GM18867 (cell line): Measurements from ENCODE around the gene PKD1L1.
"Not testable (repeated sequence)": the region's sequence is repeated elsewhere in the genome, so short reads cannot be mapped to it uniquely, and the experiment has no call there.

Source experiments
- ATAC-seq: cut with Tn5 transposase; IDR thresholded peaks from one replicate; pipeline ENCODE4 v1.9.1; 2021; ENCODE audit warnings: mild to moderate bottlenecking, moderate library complexity; ENCODE audit not compliant: unreplicated experiment

The PKD1L1 gene

DNA sequence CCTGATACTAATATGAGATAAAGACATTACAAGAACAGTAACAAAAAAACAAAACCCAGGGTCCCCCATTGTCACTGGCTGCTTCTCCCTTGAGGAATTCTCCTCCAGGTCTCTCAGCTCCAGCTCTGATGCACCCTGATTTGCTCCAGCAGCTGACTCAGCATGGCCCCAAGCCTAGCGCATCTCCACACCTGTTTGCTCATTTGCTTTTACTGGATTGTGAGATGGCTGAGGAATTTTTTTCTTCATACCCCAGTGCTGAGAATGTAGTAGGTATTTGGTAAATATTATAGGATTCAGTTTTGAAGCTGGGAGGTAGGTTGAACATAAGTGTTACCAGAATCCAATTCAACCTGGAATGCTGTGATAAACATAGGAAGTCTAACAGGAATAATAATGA lies 171.9 kb downstream of the PKD1L1 start:
- ATAC-seq = no peak

DNA sequence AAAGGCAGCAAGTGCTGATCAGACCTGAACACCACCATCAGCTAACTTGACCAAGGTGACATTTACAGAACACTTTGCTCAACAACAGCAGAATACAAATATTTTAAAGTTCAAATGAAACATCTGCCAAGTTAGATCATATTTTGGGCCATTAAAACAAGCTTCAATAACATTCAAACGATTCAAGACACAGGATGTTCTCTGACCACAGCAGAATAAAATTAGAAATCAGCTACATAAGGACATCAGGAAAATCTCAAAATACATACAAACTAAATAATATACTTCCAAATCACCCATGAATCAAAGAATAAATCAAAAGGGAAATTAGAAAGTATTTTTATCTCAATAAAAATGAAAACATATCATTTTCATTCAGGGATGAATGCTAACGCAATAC lies 173.0 kb downstream of the PKD1L1 start:
- no peak for ATAC-seq

DNA sequence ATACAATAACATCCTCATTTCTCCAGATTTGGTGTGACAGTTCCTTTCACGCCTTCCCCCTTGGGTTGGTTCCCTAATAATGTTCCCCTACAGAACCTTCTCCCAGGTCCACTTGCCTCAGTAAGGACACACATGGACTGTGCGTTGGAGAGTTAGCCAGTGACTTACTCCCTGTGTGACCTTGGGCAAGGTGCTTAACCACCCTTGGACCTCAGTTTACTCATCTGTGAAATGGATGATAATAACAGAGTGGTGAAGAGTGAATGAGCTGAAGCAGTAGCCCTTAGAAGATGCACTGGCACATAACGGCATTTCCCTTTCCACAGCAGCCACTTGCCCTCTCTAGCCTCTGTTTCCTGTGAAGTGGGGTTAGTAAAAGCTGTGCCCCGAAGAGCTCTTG lies 175.8 kb downstream of the PKD1L1 start:
- no peak for ATAC-seq

DNA sequence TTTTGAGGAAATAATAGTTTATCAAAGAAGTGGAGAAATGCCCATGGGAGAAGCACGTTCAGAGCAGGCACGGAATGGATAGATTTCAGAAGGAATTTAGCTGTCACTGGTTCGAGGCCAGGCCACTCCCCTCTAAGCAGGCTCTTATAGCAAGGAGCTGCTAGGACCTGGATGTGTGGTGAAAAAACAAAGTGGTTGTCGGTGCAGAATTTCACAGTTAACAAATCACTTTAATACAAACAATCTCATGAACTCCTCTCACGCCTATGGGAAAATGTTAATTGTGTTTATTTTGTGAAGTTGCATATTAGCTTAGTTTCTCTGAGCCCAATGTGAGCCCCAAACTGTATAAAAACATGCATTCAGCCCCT lies 176.3 kb downstream of the PKD1L1 start:
- ATAC-seq = no peak

DNA sequence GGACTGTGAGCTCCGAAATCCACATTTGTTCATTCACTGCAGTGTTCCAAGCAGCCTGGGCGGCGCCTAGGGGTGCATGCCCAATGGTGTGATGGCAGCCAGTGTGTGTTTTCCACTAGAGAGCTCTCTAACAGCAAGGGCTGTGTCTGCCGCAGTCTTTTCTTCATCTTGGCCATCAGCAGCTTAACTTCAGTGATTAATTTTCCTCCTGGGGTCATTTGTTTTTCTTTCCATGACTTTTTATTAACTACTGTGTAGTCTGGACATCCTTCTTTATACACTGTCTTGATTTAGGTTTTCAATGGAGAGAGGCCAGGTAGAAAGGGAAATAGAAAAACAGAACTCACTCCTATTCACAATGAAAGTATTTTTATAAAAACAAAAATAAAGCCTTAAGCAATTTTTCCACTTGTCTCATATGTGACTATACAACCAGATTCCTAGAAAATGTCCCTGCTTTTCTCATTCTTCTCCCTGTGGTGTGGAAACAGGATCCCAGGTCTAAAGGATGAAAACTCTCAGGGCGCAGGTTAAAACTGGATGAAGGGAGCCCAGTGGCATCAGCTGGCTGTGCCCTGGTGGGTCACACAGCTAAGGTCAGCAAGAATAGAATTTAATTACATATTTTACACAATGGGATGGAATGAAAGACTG lies 176.8 kb downstream of the PKD1L1 start:
- no peak for ATAC-seq

GRCh38 chr7:47766126-47766525 lies 182.1 kb downstream of the PKD1L1 start:
- ATAC-seq = no peak

DNA sequence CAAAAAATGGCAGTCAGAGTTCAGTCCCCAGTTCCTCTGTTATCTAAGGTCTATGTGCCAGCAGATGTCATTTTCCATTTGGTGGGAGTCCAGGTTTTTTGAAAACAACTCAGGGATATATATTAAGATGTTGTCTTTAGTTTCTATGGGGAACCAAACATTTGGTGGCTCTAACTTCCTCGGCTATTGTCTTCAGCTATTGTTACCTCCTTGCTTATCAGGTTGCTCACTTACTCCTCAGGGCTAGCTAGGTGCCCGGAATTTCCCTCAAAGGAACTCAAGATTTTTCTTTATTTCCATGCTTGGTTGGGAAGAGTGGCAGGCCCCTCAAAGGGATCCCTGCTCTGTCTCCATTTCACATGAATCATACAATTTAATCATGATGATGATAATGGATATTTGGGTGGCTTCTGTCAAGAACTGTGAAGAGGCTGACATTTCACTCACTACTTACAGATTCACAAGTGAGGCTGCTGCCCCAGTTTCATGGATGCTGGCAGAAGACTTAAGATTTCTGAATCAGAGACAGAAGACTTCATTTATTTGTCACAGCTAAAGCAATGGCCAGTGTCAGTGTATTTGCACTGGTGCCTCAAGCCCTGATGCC lies 182.8 kb downstream of the PKD1L1 start:
- ATAC-seq = no peak

DNA sequence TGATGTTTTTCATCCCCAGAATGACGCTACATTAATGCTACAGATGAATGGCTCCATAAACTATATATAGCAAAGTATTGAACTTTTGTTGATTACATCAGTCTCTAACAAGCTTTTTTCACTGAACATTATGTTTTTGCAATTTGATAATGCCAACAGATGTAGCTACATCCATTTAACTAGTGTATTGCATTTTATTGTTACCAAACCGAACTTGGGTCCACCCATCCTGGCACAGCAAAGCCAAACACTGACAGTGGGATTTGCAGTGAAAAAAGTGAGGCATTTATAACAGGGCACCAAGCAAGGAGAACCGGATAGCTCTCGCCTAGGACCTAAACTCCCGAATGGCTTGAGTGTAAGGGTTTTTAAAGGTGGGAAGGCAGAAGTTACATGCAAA lies 183.5 kb downstream of the PKD1L1 start:
- no peak for ATAC-seq

GRCh38 chr7:47763063-47763974 lies 184.9 kb downstream of the PKD1L1 start:
- no peak for ATAC-seq

- ATAC-seq = no peak
Observed at GRCh38 chr7:47762746-47763062, 185.6 kb downstream of the PKD1L1 start.

- no peak for ATAC-seq
Observed at GRCh38 chr7:47762207-47762606, 186.1 kb downstream of the PKD1L1 start.

- ATAC-seq = no peak
Observed at GRCh38 chr7:47759056-47759706, 189.1 kb downstream of the PKD1L1 start.

GRCh38 chr7:47758546-47758945 lies 189.7 kb downstream of the PKD1L1 start:
- ATAC-seq = no peak

DNA sequence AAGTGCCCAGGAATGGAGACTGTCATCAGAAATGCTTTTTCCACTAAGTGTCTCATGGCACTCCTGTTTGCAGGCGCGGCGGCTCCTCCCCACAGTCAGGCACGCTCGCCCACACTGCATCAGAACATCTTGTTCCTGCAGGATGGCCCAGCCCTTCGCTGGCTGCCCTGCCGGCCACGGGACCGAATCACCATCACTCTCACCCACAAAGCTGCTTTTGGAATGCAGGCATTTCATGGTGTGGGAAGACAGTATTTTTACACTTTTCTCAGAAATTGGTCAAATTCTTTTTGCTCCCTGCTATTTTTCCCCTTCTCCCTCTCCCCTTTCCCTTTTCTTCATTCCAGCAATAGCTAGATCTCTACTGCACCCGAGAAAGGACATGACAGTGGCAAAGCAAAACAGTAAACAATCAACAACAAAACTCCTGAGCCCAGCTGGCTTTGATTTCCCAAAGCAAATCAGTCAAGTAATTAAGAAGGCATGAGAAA lies 190.3 kb downstream of the PKD1L1 start:
- ATAC-seq = no peak

DNA sequence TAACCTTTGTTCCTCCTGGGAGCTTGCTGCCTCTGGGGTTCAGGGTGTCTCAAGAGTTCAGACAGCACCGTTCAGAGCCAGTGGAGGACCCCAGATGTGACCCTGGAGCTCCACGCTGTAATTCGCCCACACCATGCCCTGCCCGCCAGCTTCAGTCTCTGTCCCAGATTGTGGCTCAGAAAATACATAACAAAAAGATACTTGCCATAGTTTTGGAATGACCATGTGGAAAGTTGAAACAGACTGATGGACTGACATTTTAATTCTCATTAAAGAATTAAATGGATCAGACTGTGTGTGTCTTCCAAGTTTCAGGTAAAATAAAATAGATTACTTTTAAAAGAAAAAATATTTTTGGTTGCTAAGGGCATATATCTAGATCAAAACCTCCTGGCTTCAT lies 191.6 kb downstream of the PKD1L1 start:
- no peak for ATAC-seq

- ATAC-seq = no peak
Observed at GRCh38 chr7:47755248-47755647, 193.0 kb downstream of the PKD1L1 start.

DNA sequence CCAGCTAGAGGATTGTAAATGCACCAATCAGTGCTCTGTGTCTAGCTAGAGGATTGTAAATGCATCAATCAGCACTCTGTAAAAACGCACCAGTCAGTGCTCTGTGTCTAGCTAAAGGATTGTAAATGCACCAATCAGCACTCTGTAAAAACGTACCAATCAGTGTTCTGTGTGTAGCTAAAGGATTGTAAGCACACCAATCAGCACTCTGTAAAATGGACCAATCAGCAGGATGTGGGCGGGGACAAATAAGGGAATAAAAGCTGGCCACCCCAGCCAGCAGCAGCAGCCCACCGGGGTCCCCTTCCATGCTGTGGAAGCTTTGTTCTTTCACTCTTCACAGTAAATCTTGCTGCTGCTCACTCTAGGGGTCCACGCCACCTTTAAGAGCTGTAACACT lies 196.5 kb downstream of the PKD1L1 start:
- not testable (repeated sequence) for ATAC-seq

GRCh38 chr7:47751043-47751442 lies 197.2 kb downstream of the PKD1L1 start:
- no peak for ATAC-seq

GRCh38 chr7:47748041-47748440 lies 200.2 kb downstream of the PKD1L1 start:
- ATAC-seq = no peak

DNA sequence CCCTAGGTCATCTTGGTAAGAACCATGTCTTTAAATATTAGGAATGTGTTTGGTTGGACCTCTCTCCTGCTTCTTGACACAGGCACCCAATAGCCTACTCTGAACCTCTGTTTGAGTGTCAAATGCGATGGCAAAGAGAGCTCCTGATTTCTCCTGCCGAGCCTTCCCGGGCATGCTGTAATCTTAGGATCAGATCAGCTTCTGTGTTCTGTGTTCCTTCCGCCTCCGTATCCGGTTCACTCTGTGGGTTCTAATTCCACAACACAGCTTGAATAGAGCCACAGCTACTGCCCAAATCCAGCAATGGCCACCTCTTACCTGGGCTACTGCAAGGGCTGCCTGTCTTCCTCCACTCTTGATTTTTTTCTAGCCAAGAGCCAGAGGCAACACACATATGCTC lies 201.1 kb downstream of the PKD1L1 start:
- no peak for ATAC-seq

DNA sequence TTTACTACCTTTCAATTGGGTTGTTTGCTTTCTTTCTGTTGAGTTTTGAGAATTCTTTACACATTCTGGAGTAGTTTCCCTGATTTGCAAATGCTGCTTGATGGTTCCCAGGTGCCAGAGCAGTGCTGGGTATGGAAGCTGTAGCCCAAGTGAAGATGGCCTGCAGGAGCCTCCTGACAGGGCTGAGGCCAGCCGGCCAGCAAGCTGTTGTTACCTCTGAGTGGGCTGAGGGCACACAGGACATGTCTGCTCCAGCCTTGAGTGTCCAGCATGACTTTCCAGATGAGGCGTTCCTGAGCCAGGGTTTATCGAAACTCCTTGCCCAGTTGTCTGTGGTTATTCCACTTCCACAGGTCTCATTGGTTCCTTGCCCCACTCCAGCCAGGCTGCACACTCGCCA lies 201.8 kb downstream of the PKD1L1 start:
- ATAC-seq = no peak
